IPS-18a (cell line): ENCODE data around the gene NFX1.

Experiments
- H3K27ac ChIP-seq: one replicate; pipeline ENCODE4 v1.5.1; 2013; ENCODE audit warnings: low read length
- H3K27me3 ChIP-seq: one replicate; pipeline ENCODE4 v1.6.1; 2013; ENCODE audit warnings: mild to moderate bottlenecking, low read length; ENCODE audit not compliant: control insufficient read depth, insufficient read depth
- H3K36me3 ChIP-seq: one replicate; pipeline ENCODE4 v1.6.1; 2013; ENCODE audit warnings: low read depth, low read length; ENCODE audit not compliant: control insufficient read depth
- H3K4me1 ChIP-seq: one replicate; pipeline ENCODE4 v1.6.1; 2013; ENCODE audit warnings: low read depth, low read length; ENCODE audit not compliant: control insufficient read depth
- H3K4me3 ChIP-seq: one replicate; pipeline ENCODE4 v1.5.1; 2013; ENCODE audit warnings: low read length
- H3K9ac ChIP-seq: one replicate; pipeline ENCODE4 v1.6.1; 2013; ENCODE audit warnings: mild to moderate bottlenecking, low read length, moderate library complexity
- H3K9me3 ChIP-seq: one replicate; pipeline ENCODE4 v1.6.1; 2013; ENCODE audit warnings: low read depth, low read length; ENCODE audit not compliant: control insufficient read depth

NFX1 gene

DNA sequence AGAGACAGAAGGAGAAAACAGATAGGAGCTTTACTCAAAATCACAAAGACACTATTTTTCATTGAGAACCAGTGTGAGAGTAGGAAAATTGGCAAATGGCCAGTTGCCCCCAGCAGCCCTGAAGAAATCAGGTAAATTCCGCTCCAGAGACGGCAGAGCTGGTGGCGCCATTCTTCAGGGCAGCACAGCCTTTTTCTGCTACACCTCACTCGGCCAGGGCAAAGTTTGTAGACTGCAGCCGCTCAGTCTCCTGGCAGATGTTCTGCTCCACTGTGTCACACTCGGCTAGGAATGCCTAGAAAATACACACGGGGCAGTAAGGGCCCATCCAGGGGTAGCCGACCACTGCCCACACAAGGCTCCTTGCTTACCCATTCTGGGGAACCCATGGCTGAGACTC, 35.3 kb upstream of the NFX1 start:
- Histone ChIP-seq H3K4me3 (no peak overlapping the region), H3K9me3 (no peaks in the 10 kb centered on the region), H3K36me3 (peaks cover 68% of the 10 kb centered on the region), H3K27ac (no peak overlapping the region), H3K4me1 (no peaks in the 10 kb centered on the region), H3K9ac (no peak overlapping the region), H3K27me3 (no peaks in the 10 kb centered on the region)

DNA sequence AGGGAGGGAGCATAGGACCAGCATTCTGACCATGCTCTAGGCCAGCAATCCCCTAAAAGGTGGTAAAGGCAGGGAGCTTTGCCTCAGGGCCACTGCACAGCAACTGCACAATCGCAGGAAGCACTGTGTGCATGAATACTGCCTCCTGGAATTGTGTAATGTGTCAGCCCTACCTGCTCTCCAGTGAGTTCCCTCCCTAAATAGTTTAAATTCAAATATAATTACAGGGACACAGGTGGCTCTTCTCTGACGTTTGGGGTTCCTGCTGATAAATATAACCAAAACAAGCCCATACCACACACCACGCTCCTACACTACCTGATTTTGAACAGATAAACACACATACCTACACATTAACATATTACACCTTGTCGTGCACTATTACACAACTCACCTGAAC, 34.8 kb upstream of the NFX1 start:
- Histone ChIP-seq H3K9ac (no peak overlapping the region), H3K36me3 (peaks cover 72% of the 10 kb centered on the region), H3K27ac (no peak overlapping the region), H3K4me1 (no peaks in the 10 kb centered on the region), H3K27me3 (no peaks in the 10 kb centered on the region), H3K4me3 (no peak overlapping the region), H3K9me3 (no peaks in the 10 kb centered on the region)

DNA sequence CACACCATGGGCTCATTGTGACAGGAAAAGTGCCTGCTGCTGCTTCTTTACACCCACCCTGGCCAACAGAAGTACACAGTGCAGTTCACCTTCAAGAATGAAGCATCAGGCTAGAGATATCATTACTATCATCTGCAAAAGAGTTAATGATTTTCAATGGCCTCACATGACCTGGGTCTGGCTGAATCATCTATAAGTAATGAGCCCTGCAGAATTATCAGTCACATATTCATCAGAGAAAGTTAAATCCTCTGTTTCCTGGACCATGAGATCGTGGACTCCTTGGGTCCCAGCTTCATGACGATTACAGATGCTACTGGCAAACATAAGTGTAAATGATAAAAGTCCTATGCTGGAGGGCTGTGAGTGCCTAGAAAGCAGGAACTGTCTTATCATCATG, 34.1 kb upstream of the NFX1 start:
- Histone ChIP-seq H3K4me1 (no peaks in the 10 kb centered on the region), H3K27ac (no peak overlapping the region), H3K27me3 (no peaks in the 10 kb centered on the region), H3K9ac (no peak overlapping the region), H3K4me3 (no peak overlapping the region), H3K9me3 (no peaks in the 10 kb centered on the region), H3K36me3 (peaks cover 80% of the 10 kb centered on the region)

DNA sequence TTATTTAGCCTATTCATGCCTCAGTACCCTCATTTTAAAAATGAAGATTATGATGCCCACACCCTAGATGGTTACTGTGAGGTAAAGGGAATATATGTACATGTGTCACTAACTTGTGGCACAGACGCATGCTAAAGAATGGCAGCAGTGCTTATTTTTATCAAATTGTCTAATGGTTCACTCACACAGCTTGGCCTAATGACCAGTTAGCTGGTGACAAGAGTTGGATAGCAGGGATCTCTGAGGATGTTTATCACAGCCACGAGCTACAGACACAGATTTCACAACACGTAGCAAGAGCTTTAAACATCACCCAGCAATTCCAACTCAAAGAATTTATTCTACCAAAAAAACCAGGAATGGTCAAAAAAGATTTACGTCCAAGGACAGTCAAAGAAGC, 33.0 kb upstream of the NFX1 start:
- H3K9me3 ChIP-seq = no peaks in the 10 kb centered on the region
- no peak overlapping the region for H3K27ac ChIP-seq
- H3K4me1 ChIP-seq = no peaks in the 10 kb centered on the region
- no peak overlapping the region for H3K4me3 ChIP-seq
- no peak overlapping the region for H3K9ac ChIP-seq
- no peaks in the 10 kb centered on the region for H3K27me3 ChIP-seq
- H3K36me3 ChIP-seq = peaks cover 89% of the 10 kb centered on the region

DNA sequence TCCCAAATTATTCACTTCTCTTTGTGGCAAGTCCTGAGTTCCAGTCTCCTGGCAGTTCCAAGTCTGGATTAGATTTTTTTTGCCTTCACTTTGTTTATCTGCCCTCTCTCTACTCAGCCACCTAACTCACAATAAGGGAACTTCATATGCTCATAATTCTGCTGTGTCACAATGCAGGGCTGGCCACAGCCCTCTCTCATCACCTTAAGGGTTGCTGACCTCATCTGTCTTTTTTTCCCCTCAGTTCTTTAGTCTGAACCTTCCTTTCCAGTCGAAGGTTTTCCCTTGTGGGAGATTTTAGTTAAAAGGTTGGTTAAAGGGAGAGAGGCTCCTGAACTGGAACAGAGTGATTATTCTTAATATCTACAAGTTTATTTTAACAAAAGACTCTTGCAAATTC, 29.9 kb upstream of the NFX1 start:
- Histone ChIP-seq H3K36me3 (peaks cover 64% of the 10 kb centered on the region), H3K27ac (no peak overlapping the region), H3K9ac (no peak overlapping the region), H3K4me1 (no peaks in the 10 kb centered on the region), H3K9me3 (no peaks in the 10 kb centered on the region), H3K4me3 (no peak overlapping the region), H3K27me3 (no peaks in the 10 kb centered on the region)

DNA sequence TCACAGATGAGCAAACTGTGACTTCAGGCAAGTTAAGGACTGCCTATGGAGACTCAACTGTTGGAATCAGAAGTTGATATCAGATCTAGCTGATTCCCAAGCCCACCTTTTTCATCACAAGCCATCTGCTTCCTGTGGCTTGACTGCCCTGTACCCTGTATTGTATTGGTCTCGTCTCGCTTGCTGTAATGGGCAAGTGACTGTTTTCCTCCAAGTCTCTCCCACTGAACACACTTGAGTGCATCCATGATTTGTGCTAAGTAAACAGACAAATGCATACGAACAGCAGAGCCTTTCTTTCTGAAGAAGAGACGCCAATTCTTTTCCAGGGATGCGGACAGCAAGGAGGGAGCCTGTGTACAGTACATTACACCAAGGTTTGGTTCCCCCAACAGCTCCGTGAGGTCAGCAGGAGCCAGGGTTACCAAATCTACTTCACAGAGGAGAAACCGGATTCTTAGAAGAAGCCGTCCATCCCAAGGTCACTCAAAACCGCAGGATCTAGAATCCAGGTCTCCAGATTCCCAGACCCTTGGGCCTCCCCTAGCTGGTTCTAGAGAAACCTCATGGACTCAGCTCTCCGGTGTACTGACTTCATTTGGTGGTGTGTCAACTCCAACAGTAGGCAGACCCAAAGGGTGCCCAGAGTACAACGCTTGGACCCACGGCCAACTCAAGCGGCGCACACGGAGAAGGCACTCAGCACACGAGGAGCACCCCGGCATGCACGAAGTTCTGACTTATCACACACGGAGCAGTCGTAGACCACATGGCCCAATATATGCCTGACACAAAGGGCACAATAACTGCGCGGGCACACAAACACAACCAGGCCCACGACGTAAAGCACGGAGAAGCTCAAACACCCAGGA, 26.9 kb upstream of the NFX1 start:
- H3K4me3 ChIP-seq = peak overlapping the region; percentile 74
- no peaks in the 10 kb centered on the region for H3K4me1 ChIP-seq
- H3K27ac ChIP-seq = no peak overlapping the region
- H3K9ac ChIP-seq = peak overlapping the region; percentile 71
- peaks cover 54% of the 10 kb centered on the region for H3K36me3 ChIP-seq
- H3K9me3 ChIP-seq = no peaks in the 10 kb centered on the region
- no peaks in the 10 kb centered on the region for H3K27me3 ChIP-seq

DNA sequence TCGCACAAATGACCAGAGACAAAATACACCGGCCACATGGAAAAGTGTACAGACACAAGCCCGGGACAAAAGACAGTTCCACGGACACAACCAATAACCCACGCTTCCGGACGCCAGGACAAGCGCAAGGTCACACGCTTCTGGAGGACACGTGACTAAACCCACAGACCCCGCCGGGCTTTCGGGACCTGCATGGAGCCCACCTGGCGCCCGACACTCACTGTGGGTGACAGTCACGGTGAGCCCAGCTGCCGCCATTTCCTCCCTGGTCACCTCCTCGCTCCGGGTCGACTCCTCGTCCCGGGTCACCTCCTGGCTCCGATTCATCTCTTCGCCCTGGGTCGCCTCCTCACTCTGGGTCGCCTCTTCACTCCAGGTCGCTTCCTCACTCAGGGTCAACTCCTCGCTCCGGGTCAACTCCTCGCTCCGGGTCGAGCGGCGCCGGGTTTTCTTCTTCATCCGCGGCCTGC, 26.3 kb upstream of the NFX1 start:
- no peaks in the 10 kb centered on the region for H3K27me3 ChIP-seq
- H3K4me3 ChIP-seq = peak overlapping the region; percentile 74
- no peak overlapping the region for H3K27ac ChIP-seq
- no peaks in the 10 kb centered on the region for H3K9me3 ChIP-seq
- peak overlapping the region; percentile 71 for H3K9ac ChIP-seq
- peaks cover 47% of the 10 kb centered on the region for H3K36me3 ChIP-seq
- no peaks in the 10 kb centered on the region for H3K4me1 ChIP-seq

DNA sequence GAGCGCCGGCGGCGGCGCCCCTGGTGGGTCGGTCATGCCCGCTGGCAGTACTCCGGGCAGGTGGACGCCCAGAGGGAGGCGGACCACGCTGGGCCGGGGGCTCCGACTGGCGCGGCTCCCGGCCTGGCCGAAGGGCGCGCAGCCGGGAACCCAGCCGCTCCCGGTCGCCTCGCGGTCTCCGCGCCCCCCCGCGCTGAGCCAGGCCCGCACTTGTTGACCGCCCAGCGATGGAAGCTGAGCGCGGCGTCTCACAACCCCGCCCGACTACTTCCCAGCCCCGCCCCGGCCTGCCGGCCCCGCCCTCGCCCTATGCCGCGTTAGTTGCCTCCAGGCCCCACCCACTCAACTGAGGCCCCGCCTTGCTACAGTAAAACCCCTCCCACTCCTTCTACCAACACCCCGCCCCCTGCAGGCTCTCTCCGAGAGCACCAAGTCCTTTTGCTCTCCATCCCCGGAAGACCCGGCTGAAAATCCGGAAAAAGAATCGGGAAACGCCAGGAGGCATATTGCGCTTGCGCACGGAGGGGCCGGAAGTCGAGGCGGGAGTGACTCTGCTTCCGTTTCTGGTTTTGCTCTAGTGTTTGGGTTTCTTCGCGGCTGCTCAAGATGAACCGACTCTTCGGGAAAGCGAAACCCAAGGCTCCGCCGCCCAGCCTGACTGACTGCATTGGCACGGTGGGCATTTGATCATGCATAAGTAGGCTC, 25.7 kb upstream of the NFX1 start, which contains the start of the genes BAG1 and CHMP5:
Gene BAG1 (minus strand): TSS at position 236 of the 705 bp plus-strand sequence.
Gene CHMP5 (plus strand): TSS at position 577 of the 705 bp plus-strand sequence. CDS start 30 bp downstream, at position 607.
- peaks cover 41% of the 10 kb centered on the region for H3K36me3 ChIP-seq
- no peak within 1 kb of the TSS for H3K27ac ChIP-seq
- peak within 1 kb of the TSS; percentile 74 for H3K4me3 ChIP-seq
- no peaks in the 10 kb centered on the region for H3K9me3 ChIP-seq
- H3K4me1 ChIP-seq = no peaks in the 10 kb centered on the region
- no peaks in the 10 kb centered on the region for H3K27me3 ChIP-seq
- peak within 1 kb of the TSS; percentile 71 for H3K9ac ChIP-seq

DNA sequence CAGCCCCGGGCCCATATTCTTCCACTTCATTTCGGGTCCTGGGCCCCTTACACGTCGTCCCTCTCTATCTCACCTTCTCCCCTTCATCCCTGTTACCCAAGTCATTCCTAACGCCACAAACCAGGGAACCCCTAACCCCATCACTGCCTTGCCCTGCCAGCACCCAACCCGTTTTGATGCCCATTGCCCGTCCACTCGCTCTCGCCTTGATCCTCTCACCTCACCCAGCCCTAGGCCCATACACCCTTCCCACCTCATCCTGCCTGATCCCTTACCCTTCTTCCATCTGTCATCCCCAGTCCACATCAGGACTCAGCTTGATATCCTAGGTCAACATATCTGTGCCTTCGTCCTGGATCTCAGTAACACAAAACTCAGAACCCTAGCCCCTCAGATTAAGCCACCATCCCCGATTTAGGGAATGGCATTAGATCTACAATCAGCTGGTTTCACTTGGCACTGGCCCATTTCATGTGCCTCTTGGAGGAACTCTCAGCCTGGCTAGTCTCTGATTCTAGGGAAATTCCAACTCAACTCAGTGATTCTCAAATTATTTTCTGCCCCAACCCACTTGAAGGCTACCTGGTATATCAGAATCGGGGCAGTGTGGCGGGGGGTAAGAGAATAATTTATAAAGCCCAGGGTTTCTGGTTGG, 25.0 kb upstream of the NFX1 start:
- H3K9ac ChIP-seq = peak overlapping the region; percentile 55
- H3K27ac ChIP-seq = no peak overlapping the region
- no peaks in the 10 kb centered on the region for H3K4me1 ChIP-seq
- H3K36me3 ChIP-seq = peaks cover 40% of the 10 kb centered on the region
- peak overlapping the region; percentile 74 for H3K4me3 ChIP-seq
- H3K27me3 ChIP-seq = no peaks in the 10 kb centered on the region
- no peaks in the 10 kb centered on the region for H3K9me3 ChIP-seq

DNA sequence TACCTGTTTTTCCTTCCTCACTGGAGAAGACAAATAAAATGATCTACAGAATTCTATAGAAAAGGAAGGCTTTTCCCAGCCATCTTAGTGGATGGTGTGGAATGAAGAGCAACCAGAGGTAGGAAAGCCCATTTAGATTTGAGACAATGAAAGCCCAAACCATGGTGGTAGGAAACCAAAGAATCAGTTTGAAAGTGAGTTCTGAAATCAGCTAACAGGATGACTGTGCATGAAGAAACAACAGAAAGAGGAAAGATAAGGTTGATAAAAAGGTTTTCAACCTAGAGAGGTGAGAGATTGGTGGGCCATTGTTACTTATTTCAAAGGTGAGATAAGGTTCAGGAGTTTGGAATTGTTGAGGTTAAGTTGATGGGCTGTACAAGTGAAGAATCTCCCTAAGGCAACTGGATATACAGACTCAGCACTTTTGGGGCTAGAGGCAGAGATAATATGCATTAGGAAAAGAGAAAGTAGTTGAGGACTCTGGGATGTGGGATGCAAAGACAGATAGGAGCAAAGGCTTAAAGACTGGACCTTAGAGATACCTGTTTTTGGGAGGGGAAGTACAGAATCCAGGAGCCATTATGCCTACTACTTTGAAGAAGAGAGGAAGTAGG, 23.1 kb upstream of the NFX1 start:
- no peaks in the 10 kb centered on the region for H3K27me3 ChIP-seq
- H3K36me3 ChIP-seq = peaks cover 41% of the 10 kb centered on the region

DNA sequence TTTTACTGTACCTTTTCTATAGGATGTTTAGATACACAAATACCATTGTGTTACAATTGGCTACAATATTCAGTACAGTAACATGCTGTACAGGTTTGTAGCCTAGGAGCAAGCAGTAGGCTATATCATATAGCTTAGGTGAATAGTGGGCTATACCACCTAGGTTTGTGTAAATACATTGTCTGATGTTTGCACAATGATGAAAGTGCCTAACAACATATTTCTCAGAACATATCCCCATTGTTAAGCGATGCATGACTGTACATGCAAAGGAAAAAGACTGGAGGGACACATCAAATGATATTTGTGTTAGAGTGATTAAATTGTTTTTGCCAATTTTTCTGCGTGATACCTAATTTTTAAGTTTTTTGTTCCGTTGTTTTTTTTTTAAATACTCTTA, 20.2 kb upstream of the NFX1 start:
- Histone ChIP-seq H3K27ac (no peak overlapping the region), H3K4me3 (no peak overlapping the region), H3K36me3 (peaks cover 47% of the 10 kb centered on the region), H3K4me1 (no peaks in the 10 kb centered on the region), H3K27me3 (no peaks in the 10 kb centered on the region), H3K9ac (no peak overlapping the region), H3K9me3 (no peaks in the 10 kb centered on the region)

More for the DNA sequence above, 23.1 kb upstream of the NFX1 start:
- Histone ChIP-seq H3K4me3 (no peak overlapping the region), H3K4me1 (no peaks in the 10 kb centered on the region), H3K9me3 (no peaks in the 10 kb centered on the region), H3K27ac (no peak overlapping the region), H3K9ac (no peak overlapping the region)
